Astrocyte (in vitro differentiated cells and primary cell): ENCODE data around the gene MED12L. TPM values are rescaled to one million over a fixed set of nuclear protein-coding genes. Genes with fewer than 3 reads are reported as not detected.

Source experiments
- DNase-seq: peaks from one replicate; pipeline ENCODE4 v3.0.0-alpha.2; 2010; ENCODE audit warnings: low read depth
- FAIRE-seq: peaks from 2 replicates; lab custom pipeline; 2011; peaks lifted over from hg19 to GRCh38; lab: Jason Lieb, UNC
- H2AFZ ChIP-seq: 2 replicates; pipeline ENCODE4 v1.6.0; 2012; ENCODE audit warnings: low read depth, low read length, inconsistent platforms
- H3K27ac ChIP-seq: 2 replicates; pipeline ENCODE4 v1.5.1; 2011; ENCODE audit warnings: low read depth, low read length, inconsistent platforms
- H3K27me3 ChIP-seq: 2 replicates; pipeline ENCODE4 v1.6.0; 2011; ENCODE audit warnings: low read length, inconsistent platforms; ENCODE audit not compliant: insufficient read depth
- H3K36me3 ChIP-seq: 2 replicates; pipeline ENCODE4 v1.5.1; 2011; ENCODE audit warnings: low read length, inconsistent platforms; ENCODE audit not compliant: insufficient read depth
- H3K4me1 ChIP-seq: 2 replicates; pipeline ENCODE4 v1.5.1; 2011; ENCODE audit warnings: low read length, inconsistent platforms; ENCODE audit not compliant: insufficient read depth
- H3K4me2 ChIP-seq: 2 replicates; pipeline ENCODE4 v1.6.0; 2012; ENCODE audit warnings: low read length, inconsistent platforms
- H3K4me3 ChIP-seq: 2 replicates; pipeline ENCODE4 v1.5.1; 2011; ENCODE audit warnings: low read depth, mild to moderate bottlenecking, low read length, inconsistent platforms; ENCODE audit not compliant: insufficient read depth
- H3K79me2 ChIP-seq: 2 replicates; pipeline ENCODE4 v1.6.0; 2012; ENCODE audit warnings: mild to moderate bottlenecking, low read length, inconsistent platforms; ENCODE audit not compliant: insufficient read depth
- H3K9ac ChIP-seq: 2 replicates; pipeline ENCODE4 v1.6.0; 2012; ENCODE audit warnings: mild to moderate bottlenecking, low read length, inconsistent platforms
- H3K9me3 ChIP-seq: 2 replicates; pipeline ENCODE4 v1.5.1; 2012; ENCODE audit warnings: low read depth, mild to moderate bottlenecking, low read length, inconsistent platforms; ENCODE audit not compliant: insufficient read depth
- H4K20me1 ChIP-seq: 2 replicates; pipeline ENCODE4 v1.6.0; 2012; ENCODE audit warnings: low read length, inconsistent platforms; ENCODE audit not compliant: insufficient read depth
- H3K27ac Mint-ChIP-seq: one replicate; pipeline ENCODE4 v1.8.0; 2021; ENCODE audit warnings: mild to moderate bottlenecking, mixed read lengths; ENCODE audit not compliant: unreplicated experiment
- H3K27me3 Mint-ChIP-seq: one replicate; pipeline ENCODE4 v1.8.0; 2021; ENCODE audit warnings: low read depth, mixed read lengths; ENCODE audit not compliant: unreplicated experiment
- H3K36me3 Mint-ChIP-seq: one replicate; pipeline ENCODE4 v1.8.0; 2021; ENCODE audit warnings: low read depth, mixed read lengths; ENCODE audit not compliant: unreplicated experiment
- H3K4me1 Mint-ChIP-seq: one replicate; pipeline ENCODE4 v1.8.0; 2021; ENCODE audit warnings: low read depth, mixed read lengths; ENCODE audit not compliant: unreplicated experiment
- H3K4me3 Mint-ChIP-seq: one replicate; pipeline ENCODE4 v1.8.0; 2021; ENCODE audit warnings: mild to moderate bottlenecking, moderate library complexity, mixed read lengths; ENCODE audit not compliant: unreplicated experiment
- H3K9me3 Mint-ChIP-seq: one replicate; pipeline ENCODE4 v1.8.0; 2021; ENCODE audit warnings: mild to moderate bottlenecking, mixed read lengths; ENCODE audit not compliant: unreplicated experiment
- EZH2 ChIP-seq: IDR thresholded peaks from 2 replicates; pipeline ENCODE4 v1.6.1; 2012; ENCODE audit warnings: mild to moderate bottlenecking, low read length, inconsistent platforms; ENCODE audit not compliant: insufficient read depth
- total RNA-seq: library from RNA; stranded (reverse); gene quantifications from 2 replicates; pipeline ENCODE4 v1.2.1, GENCODE V29; 2021
- TF ChIP-seq, protein P1 (sequence below): IDR thresholded peaks from 2 replicates; pipeline ENCODE4 v1.5.1; 2011; ENCODE audit warnings: low read depth, mild to moderate bottlenecking, inconsistent platforms, low read length, moderate library complexity; ENCODE audit not compliant: insufficient read depth

The MED12L gene
- total RNA-seq, 1 donor from 2014 or later: 8.2 TPM

- Mint-ChIP-seq H3K4me3 (no peak overlapping the region), H3K9me3 (no peaks in the 10 kb centered on the region), H3K27me3 (no peaks in the 10 kb centered on the region), H3K27ac (no peak overlapping the region), H3K36me3 (no peaks in the 10 kb centered on the region), H3K4me1 (no peaks in the 10 kb centered on the region)
- H3K27ac ChIP-seq: no peak overlapping the region
- H3K4me3 ChIP-seq: no peak overlapping the region
- H4K20me1 ChIP-seq: no peaks in the 10 kb centered on the region
- no peaks in the 10 kb centered on the region for H3K36me3 ChIP-seq
- no peak overlapping the region for H2AFZ ChIP-seq
- no peak for DNase-seq
- FAIRE-seq: no peak
- H3K9me3 ChIP-seq: no peaks in the 10 kb centered on the region
- TF ChIP-seq, protein P1, sequence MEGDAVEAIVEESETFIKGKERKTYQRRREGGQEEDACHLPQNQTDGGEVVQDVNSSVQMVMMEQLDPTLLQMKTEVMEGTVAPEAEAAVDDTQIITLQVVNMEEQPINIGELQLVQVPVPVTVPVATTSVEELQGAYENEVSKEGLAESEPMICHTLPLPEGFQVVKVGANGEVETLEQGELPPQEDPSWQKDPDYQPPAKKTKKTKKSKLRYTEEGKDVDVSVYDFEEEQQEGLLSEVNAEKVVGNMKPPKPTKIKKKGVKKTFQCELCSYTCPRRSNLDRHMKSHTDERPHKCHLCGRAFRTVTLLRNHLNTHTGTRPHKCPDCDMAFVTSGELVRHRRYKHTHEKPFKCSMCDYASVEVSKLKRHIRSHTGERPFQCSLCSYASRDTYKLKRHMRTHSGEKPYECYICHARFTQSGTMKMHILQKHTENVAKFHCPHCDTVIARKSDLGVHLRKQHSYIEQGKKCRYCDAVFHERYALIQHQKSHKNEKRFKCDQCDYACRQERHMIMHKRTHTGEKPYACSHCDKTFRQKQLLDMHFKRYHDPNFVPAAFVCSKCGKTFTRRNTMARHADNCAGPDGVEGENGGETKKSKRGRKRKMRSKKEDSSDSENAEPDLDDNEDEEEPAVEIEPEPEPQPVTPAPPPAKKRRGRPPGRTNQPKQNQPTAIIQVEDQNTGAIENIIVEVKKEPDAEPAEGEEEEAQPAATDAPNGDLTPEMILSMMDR: peak; percentile 55
- no peak for TF ChIP-seq EZH2
- no peaks in the 10 kb centered on the region for H3K4me1 ChIP-seq
- H3K79me2 ChIP-seq: no peaks in the 10 kb centered on the region
- H3K9ac ChIP-seq: no peak overlapping the region
- no peak overlapping the region for H3K4me2 ChIP-seq
- no peaks in the 10 kb centered on the region for H3K27me3 ChIP-seq
Measured at GRCh38 chr3:151327571-151328198, 242.2 kb downstream of the MED12L start.

DNA sequence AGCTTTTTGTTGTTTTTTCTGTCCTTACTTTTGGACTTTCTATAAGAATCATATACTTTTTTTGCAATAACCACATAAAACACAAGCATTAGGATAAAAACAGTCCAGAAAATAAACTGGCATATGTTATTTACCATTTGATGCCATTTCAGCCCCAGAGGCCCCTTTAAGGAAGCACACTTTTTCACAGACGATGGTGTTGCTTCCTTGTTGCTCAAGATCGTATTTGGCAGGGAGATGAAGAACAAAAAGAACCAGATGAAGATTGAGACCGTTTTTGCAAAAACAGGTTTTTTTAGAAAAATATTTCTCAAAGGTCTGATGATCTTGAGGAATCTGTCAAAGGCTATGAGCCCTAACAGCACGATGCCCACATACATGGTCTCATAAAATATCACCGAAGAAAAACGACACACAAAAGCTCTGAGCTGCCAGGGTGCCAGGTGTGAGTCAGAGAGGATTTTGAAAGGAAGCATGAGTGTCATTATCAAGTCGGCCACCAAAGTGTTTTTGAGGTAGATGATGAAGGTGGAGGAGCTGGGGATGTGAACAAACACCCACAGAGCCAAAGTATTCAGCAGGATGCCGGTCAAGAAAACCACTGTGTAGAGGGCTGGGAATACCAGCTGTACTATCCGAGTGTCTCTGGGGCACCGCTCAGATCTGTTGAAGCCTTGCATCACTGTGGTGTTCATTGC, 243.0 kb downstream of the MED12L start:
- Mint-ChIP-seq H3K4me3 (no peak overlapping the region), H3K27ac (no peak overlapping the region), H3K9me3 (no peaks in the 10 kb centered on the region), H3K4me1 (no peaks in the 10 kb centered on the region), H3K27me3 (no peaks in the 10 kb centered on the region), H3K36me3 (no peaks in the 10 kb centered on the region)
- Histone ChIP-seq H3K4me3 (no peak overlapping the region), H3K27me3 (no peaks in the 10 kb centered on the region), H3K4me2 (no peak overlapping the region), H3K4me1 (no peaks in the 10 kb centered on the region), H3K9me3 (no peaks in the 10 kb centered on the region), H4K20me1 (no peaks in the 10 kb centered on the region), H3K79me2 (no peaks in the 10 kb centered on the region), H3K27ac (no peak overlapping the region), H3K36me3 (no peaks in the 10 kb centered on the region), H2AFZ (no peak overlapping the region), H3K9ac (no peak overlapping the region)
- DNase-seq (no peak), FAIRE-seq (no peak)
- TF ChIP-seq, protein P1: no peak
- TF ChIP-seq EZH2: no peak

- FAIRE-seq: no peak
- no peaks in the 10 kb centered on the region for H3K36me3 ChIP-seq
- no peak within 1 kb of the TSS for H2AFZ ChIP-seq
- H3K4me2 ChIP-seq: no peak within 1 kb of the TSS
- no peak within 1 kb of the TSS for H3K4me3 Mint-ChIP-seq
- no peak for TF ChIP-seq EZH2
- TF ChIP-seq, protein P1: no peak
- H3K4me1 Mint-ChIP-seq: no peaks in the 10 kb centered on the region
- H3K36me3 Mint-ChIP-seq: no peaks in the 10 kb centered on the region
- H3K4me3 ChIP-seq: no peak within 1 kb of the TSS
- no peaks in the 10 kb centered on the region for H3K4me1 ChIP-seq
- no peaks in the 10 kb centered on the region for H3K9me3 Mint-ChIP-seq
- no peak within 1 kb of the TSS for H3K27ac Mint-ChIP-seq
- H4K20me1 ChIP-seq: no peaks in the 10 kb centered on the region
- H3K9ac ChIP-seq: no peak within 1 kb of the TSS
- H3K27me3 ChIP-seq: no peaks in the 10 kb centered on the region
- no peaks in the 10 kb centered on the region for H3K9me3 ChIP-seq
- H3K27me3 Mint-ChIP-seq: no peaks in the 10 kb centered on the region
- no peak for DNase-seq
- no peaks in the 10 kb centered on the region for H3K79me2 ChIP-seq
- H3K27ac ChIP-seq: no peak within 1 kb of the TSS
Measured at GRCh38 chr3:151329363-151329762, 243.9 kb downstream of the MED12L start, which contains the start of gene P2RY13. TSS of gene P2RY13 (minus strand) at chr3:151329549. CDS start at chr3:151329528, 21 bp downstream.
